Right kidney (tissue), 1 donor: ENCODE data around the gene CSK.
"Not testable (repeated sequence)": the region's sequence is repeated elsewhere in the genome, so short reads cannot be mapped to it uniquely, and the experiment has no call there.

ENCODE experiments used
- DNase-seq: peaks from one replicate; pipeline ENCODE4 v3.0.0-alpha.2; 2016

The CSK gene

GRCh38 chr15:74769463-74770025, 12.3 kb upstream of the CSK start:
- no peak for DNase-seq

GRCh38 chr15:74770211-74770903, 11.5 kb upstream of the CSK start:
- DNase-seq, result no peak

- DNase-seq, result no peak
Observed at GRCh38 chr15:74773329-74773728, 8.6 kb upstream of the CSK start.

- no peak for DNase-seq
Observed at GRCh38 chr15:74773731-74774252, 8.1 kb upstream of the CSK start.

- DNase-seq, result no peak
Observed at GRCh38 chr15:74775132-74775562, 6.7 kb upstream of the CSK start.

GRCh38 chr15:74775894-74776293, 6.0 kb upstream of the CSK start:
- no peak for DNase-seq

GRCh38 chr15:74776821-74777768, 4.8 kb upstream of the CSK start:
- no peak for DNase-seq

GRCh38 chr15:74777769-74778598, 3.9 kb upstream of the CSK start:
- DNase-seq, result no peak

- DNase-seq, result no peak
Observed at GRCh38 chr15:74778599-74778970, 3.3 kb upstream of the CSK start.

GRCh38 chr15:74779162-74779648, 2.7 kb upstream of the CSK start:
- no peak for DNase-seq

- DNase-seq, result no peak
Observed at GRCh38 chr15:74780523-74781430, 1.1 kb upstream of the CSK start.

- DNase-seq, result no peak
Observed at GRCh38 chr15:74782259-74783071, 585 bp downstream of the CSK start.

GRCh38 chr15:74783072-74783807, 1.4 kb downstream of the CSK start:
- no peak for DNase-seq

- DNase-seq, result no peak
Observed at GRCh38 chr15:74783808-74784175, 1.9 kb downstream of the CSK start.

GRCh38 chr15:74784426-74785193, 2.7 kb downstream of the CSK start:
- DNase-seq, result no peak

GRCh38 chr15:74785194-74786032, 3.5 kb downstream of the CSK start:
- no peak for DNase-seq

- not testable (repeated sequence) for DNase-seq
Observed at GRCh38 chr15:74786081-74786480, 4.2 kb downstream of the CSK start.
